Measurements from ENCODE around the gene CYP11A1. TPM values are rescaled to one million over a fixed set of nuclear protein-coding genes. Genes with fewer than 3 reads are reported as not detected.
A peak's percentile ranks its signal among the peaks of the same experiment; 100 is the strongest.
"Not testable (repeated sequence)": the region's sequence is repeated elsewhere in the genome, so short reads cannot be mapped to it uniquely, and the experiment has no call there.

CYP11A1 gene
- total RNA-seq, 1 donor from 2014 or later: 0.80 TPM

GRCh38 chr15:74368121-74368520 lies 675 bp upstream of the CYP11A1 start:
- Mint-ChIP-seq H3K4me3 (no peak overlapping the region), H3K4me1 (ENCODE audit: unreplicated experiment) (peaks cover 4% of the 10 kb centered on the region), H3K27me3 (peaks cover 24% of the 10 kb centered on the region), H3K27ac (no peak overlapping the region), H3K36me3 (no peaks in the 10 kb centered on the region), H3K9me3 (no peaks in the 10 kb centered on the region)
- TF ChIP-seq, protein P1, sequence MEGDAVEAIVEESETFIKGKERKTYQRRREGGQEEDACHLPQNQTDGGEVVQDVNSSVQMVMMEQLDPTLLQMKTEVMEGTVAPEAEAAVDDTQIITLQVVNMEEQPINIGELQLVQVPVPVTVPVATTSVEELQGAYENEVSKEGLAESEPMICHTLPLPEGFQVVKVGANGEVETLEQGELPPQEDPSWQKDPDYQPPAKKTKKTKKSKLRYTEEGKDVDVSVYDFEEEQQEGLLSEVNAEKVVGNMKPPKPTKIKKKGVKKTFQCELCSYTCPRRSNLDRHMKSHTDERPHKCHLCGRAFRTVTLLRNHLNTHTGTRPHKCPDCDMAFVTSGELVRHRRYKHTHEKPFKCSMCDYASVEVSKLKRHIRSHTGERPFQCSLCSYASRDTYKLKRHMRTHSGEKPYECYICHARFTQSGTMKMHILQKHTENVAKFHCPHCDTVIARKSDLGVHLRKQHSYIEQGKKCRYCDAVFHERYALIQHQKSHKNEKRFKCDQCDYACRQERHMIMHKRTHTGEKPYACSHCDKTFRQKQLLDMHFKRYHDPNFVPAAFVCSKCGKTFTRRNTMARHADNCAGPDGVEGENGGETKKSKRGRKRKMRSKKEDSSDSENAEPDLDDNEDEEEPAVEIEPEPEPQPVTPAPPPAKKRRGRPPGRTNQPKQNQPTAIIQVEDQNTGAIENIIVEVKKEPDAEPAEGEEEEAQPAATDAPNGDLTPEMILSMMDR (conservative IDR thresholded peaks at IDR 0.05): no peak
- no peak for DNase-seq (ENCODE audit: extremely low spot score, unreplicated experiment)

- Mint-ChIP-seq H3K4me1 (ENCODE audit: unreplicated experiment) (peaks cover 4% of the 10 kb centered on the region), H3K27me3 (peaks cover 25% of the 10 kb centered on the region), H3K27ac (no peak overlapping the region), H3K4me3 (peak overlapping the region; percentile 87), H3K36me3 (no peaks in the 10 kb centered on the region), H3K9me3 (no peaks in the 10 kb centered on the region)
- DNase-seq (ENCODE audit: extremely low spot score, unreplicated experiment): no peak
- TF ChIP-seq, protein P1 (conservative IDR thresholded peaks at IDR 0.05): peak; percentile 35
Observed at GRCh38 chr15:74365598-74366445, 1.6 kb downstream of the CYP11A1 start.

DNA sequence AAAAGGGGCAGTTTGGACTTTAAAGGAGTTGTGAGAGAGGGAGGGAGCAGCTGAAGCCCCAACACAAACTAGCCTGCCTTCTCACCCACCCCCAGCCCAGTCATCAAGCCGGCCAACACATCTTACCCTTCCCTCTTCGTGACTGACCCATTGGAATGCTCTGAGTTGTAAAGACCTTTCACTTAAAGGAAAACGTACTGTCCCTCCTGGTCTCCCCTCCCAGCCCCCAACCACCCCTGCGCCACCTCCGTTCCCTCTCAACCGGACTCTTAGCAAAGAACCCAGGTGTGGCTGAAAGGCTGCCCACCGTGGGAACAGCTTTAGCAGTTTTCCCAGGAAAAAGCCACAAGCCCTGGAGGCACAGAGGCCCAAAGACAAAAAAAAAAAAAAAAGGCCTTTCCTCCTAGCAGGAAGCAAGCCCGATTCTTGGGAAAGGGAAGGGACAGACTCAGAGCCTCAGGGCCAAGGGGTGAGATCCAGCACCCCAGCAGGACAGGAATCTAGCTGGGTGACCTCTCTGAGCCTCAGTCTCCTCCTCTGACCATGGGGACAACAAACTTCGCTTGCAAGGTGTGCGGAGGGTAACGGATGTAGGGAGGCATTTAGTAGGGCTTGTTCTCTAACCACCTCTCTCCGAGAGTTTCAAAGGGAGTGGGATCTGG lies 2.4 kb downstream of the CYP11A1 start:
- Mint-ChIP-seq H3K27me3 (peaks cover 20% of the 10 kb centered on the region), H3K27ac (no peak overlapping the region), H3K36me3 (no peaks in the 10 kb centered on the region), H3K4me1 (ENCODE audit: unreplicated experiment) (peaks cover 4% of the 10 kb centered on the region), H3K4me3 (peak overlapping the region; percentile 87), H3K9me3 (no peaks in the 10 kb centered on the region)
- no peak for DNase-seq (ENCODE audit: extremely low spot score, unreplicated experiment)
- TF ChIP-seq, protein P1 (conservative IDR thresholded peaks at IDR 0.05): no peak

GRCh38 chr15:74362482-74362881 lies 5.0 kb downstream of the CYP11A1 start:
- Mint-ChIP-seq H3K4me3 (no peak overlapping the region), H3K27ac (no peak overlapping the region), H3K27me3 (peaks cover 14% of the 10 kb centered on the region), H3K4me1 (ENCODE audit: unreplicated experiment) (peaks cover 4% of the 10 kb centered on the region), H3K9me3 (no peaks in the 10 kb centered on the region), H3K36me3 (no peaks in the 10 kb centered on the region)
- DNase-seq (ENCODE audit: extremely low spot score, unreplicated experiment): no peak
- TF ChIP-seq, protein P1 (conservative IDR thresholded peaks at IDR 0.05): no peak

GRCh38 chr15:74360855-74361254 lies 6.6 kb downstream of the CYP11A1 start:
- H3K27ac Mint-ChIP-seq; H3K4me1 Mint-ChIP-seq (ENCODE audit: unreplicated experiment); H3K4me3 Mint-ChIP-seq; DNase-seq (ENCODE audit: extremely low spot score, unreplicated experiment); H3K36me3 Mint-ChIP-seq; H3K9me3 Mint-ChIP-seq: not testable (repeated sequence)
- H3K27me3 Mint-ChIP-seq: peaks cover 14% of the 10 kb centered on the region

DNA sequence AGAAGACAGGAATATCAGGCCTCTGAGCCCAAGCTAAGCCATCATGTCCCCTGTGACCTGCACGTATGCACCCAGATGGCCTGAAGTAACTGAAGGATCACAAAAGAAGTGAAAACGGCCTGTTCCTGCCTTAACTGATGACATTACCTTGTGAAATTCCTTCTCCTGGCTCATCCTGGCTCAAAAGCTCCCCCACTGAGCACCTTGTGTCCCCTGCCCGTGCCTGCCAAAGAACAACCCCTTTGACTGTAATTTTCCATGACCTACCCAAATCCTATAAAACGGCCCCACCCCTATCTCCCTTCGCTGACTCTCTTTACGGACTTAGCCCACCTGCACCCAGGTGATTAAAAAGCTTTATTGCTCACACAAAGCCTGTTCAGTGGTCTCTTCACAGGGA lies 8.1 kb downstream of the CYP11A1 start:
- peaks cover 20% of the 10 kb centered on the region for H3K27me3 Mint-ChIP-seq
- not testable (repeated sequence) for H3K4me1 Mint-ChIP-seq (ENCODE audit: unreplicated experiment); H3K36me3 Mint-ChIP-seq

GRCh38 chr15:74357514-74357913 lies 9.9 kb downstream of the CYP11A1 start:
- H3K4me3 Mint-ChIP-seq; H3K27ac Mint-ChIP-seq; H3K36me3 Mint-ChIP-seq; DNase-seq (ENCODE audit: extremely low spot score, unreplicated experiment); H3K4me1 Mint-ChIP-seq (ENCODE audit: unreplicated experiment): not testable (repeated sequence)
- peaks cover 19% of the 10 kb centered on the region for H3K27me3 Mint-ChIP-seq
- peaks cover 11% of the 10 kb centered on the region for H3K9me3 Mint-ChIP-seq

More for the DNA sequence above, 8.1 kb downstream of the CYP11A1 start:
- not testable (repeated sequence) for H3K27ac Mint-ChIP-seq; DNase-seq (ENCODE audit: extremely low spot score, unreplicated experiment); H3K9me3 Mint-ChIP-seq; H3K4me3 Mint-ChIP-seq

DNA sequence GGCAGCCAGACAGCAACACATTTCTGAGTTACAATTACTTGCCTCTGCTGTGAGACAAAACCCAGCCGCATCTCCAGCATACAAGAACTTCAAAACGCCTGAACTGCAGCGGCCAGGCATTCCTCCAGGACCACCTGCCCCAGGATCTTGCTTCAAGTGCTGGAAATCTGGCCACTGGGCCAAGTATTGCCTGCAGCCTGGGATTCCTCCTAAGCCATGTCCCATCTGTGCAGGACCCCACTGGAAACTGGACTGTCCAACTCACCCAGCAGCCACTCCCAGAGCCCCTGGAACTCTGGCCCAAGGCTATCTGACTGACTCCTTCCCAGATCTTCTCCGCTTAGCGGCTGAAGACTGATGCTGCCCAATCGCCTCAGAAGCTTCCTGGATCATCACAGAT lies 11.4 kb downstream of the CYP11A1 start:
- not testable (repeated sequence) for DNase-seq (ENCODE audit: extremely low spot score, unreplicated experiment); H3K27ac Mint-ChIP-seq; H3K4me3 Mint-ChIP-seq; H3K4me1 Mint-ChIP-seq (ENCODE audit: unreplicated experiment); H3K36me3 Mint-ChIP-seq
- Mint-ChIP-seq H3K27me3 (peaks cover 15% of the 10 kb centered on the region), H3K9me3 (peaks cover 11% of the 10 kb centered on the region)

GRCh38 chr15:74353992-74354391 lies 13.5 kb downstream of the CYP11A1 start:
- DNase-seq (ENCODE audit: extremely low spot score, unreplicated experiment); H3K4me3 Mint-ChIP-seq: not testable (repeated sequence)

More at GRCh38 chr15:74353992-74354391, 13.5 kb downstream of the CYP11A1 start:
- H3K4me1 Mint-ChIP-seq (ENCODE audit: unreplicated experiment); H3K36me3 Mint-ChIP-seq; H3K27ac Mint-ChIP-seq: not testable (repeated sequence)
- Mint-ChIP-seq H3K9me3 (peaks cover 11% of the 10 kb centered on the region), H3K27me3 (peaks cover 15% of the 10 kb centered on the region)
